Measurements from ENCODE around the gene INSYN1.
"Not testable (repeated sequence)": the region's sequence is repeated elsewhere in the genome, so short reads cannot be mapped to it uniquely, and the experiment has no call there.

INSYN1 gene

DNA sequence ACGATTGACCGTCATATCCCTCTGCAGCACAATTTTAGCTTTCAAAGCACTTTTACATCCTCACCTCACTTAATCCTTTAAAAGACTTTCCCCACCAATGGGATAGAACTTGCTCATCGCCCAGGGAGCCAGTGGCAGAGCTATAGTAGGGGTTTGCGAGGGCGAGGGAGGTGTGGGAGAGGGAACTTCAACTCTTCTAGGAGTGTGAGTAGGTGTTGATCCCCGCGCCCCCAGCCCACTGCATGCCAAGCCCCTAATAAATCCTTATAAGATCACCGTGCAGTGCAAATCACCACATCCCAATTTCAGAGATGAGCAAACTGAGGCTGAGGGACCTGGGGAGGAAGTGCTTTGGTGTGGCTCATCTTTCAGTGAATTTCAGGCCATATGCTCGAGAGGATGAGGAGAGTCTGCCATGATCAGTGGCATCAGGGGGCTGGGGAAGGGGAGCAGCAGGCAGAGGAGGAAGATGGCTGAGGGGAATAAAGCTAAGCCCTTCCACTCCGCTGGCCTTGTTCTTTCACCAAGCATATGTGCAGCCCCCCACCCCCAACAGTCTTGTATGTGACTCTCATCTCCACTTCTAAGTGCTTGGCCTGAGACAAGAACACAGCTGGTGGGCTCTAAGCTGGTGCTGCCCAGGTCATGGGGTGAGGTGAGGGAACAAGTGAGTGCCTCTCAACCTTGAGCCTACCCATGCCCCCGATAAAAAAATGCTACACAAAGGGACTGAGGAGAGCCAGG lies 5.1 kb downstream of the INSYN1 start:
- DNase-seq = no peak

DNA sequence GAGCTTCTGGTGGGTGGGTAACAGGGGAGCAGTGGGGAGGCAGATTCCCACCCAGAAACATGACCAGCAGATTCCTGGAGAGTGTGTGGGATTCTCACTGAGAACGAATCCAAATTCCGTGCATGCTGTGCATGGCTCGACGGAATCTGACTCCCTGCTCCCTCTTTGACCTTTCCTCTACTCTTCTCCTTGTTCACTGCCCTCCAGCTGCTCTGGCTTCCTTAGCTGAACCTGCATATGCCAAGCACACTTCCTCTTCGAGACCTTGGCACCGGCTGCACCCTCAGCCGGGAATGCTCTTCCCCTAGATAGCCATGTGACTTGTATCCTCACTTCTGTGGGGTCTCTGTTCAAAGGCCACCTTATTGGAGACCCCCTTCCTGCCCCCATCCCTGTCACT lies 6.3 kb downstream of the INSYN1 start:
- no peak for DNase-seq

- DNase-seq = no peak
Observed at GRCh38 chr15:73746261-73746660, 6.9 kb downstream of the INSYN1 start.

DNA sequence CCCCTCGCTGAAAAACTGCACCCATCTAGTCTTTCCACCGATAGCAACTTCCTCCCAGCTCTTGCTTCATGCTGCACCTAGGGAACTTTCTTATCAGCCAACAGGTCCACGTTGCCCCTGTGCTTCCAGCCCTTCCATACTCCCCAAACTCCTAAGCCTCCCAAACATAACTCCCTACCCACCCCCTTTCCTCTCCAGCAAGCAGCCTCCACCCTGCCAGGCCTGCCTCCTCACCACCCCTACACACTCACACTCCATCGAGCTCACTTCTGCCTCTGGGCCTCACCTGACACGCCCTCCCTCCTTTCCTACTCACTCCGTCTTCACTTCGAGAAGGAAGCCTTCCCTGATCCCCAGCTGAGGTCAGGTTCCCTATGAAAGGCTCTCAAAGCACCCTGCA lies 8.1 kb downstream of the INSYN1 start:
- DNase-seq = no peak

- DNase-seq = no peak
Observed at GRCh38 chr15:73744293-73744692, 8.9 kb downstream of the INSYN1 start.

DNA sequence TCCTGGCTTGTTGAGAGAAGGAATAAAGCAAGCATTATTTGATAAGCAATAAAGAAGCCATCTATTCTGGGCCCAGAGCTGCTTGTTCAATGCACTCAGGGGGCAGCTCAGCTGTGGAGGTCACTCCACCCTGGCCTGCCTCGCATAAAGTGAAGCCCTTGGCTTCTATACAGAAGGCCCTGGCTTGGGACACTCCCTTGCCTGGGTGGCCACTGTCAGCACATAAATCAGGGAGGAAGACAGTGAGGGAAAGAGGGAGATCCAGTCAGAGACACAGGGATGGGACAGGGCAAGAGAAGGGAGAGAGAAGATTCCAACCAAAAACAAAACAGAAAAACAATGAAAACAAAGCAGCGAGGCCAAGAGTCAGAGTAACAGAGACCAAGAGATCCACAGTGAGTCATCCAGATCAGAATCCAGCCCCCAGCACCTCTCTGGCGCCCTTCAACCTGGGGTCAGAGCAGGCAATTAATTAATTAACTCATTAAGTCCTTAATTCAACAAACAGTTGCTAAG lies 11.8 kb downstream of the INSYN1 start:
- DNase-seq = no peak

GRCh38 chr15:73740152-73741048 lies 12.8 kb downstream of the INSYN1 start:
- DNase-seq = no peak

GRCh38 chr15:73737535-73737934 lies 15.6 kb downstream of the INSYN1 start:
- DNase-seq = no peak

DNA sequence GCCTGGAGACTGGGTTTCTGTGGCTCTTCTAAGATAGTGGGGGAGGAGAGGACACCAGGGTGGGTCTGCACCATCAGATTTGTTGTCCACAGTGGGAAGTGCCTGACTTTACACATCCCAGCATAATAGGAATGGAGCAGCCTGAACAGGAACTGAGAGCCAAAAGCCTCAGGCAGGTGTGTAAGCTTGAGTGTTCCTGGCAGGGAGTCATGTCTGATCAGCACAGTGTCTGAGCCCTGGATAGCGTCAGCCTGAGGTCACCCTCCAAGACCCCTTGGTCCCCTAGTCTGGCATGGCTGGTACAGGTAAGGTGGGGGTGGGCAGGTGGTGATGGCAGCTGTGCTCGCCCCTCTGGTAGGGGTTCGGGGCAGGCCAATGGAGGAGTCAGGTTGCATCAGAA lies 20.2 kb downstream of the INSYN1 start:
- DNase-seq = no peak

GRCh38 chr15:73732051-73732450 lies 21.1 kb downstream of the INSYN1 start:
- not testable (repeated sequence) for DNase-seq

DNA sequence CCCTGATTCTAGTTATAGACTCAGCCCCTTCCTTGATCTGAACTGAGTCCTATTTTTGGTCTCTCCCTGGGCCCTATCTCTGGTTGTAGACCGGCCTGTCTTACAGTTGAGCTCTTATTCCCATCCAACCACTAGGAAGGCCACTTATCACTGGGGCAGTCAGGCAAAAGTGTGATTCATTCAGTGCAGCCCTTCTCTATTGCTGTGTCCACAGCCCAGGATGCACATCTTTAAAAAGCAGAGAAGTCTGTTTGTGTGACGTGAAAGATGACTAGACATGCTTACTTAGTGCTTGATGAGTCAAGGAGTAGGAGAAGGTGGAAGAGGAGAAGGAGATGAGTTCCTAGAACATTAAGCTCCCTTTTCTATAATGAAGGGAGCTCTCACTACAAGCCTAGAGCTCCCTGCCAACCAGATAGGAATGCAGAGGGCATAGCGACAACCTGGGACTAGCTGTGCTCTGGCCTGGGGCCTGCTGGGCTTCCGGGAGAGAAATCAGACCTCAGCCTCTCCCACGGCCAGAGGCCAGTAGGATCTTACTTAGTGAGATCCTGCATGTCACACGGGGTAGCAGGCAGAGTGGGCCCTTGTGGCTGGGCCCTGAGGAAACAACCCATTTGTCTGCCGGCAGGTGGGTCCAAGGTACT lies 25.7 kb downstream of the INSYN1 start:
- DNase-seq = no peak

GRCh38 chr15:73724212-73724611 lies 28.9 kb downstream of the INSYN1 start:
- DNase-seq = no peak

DNA sequence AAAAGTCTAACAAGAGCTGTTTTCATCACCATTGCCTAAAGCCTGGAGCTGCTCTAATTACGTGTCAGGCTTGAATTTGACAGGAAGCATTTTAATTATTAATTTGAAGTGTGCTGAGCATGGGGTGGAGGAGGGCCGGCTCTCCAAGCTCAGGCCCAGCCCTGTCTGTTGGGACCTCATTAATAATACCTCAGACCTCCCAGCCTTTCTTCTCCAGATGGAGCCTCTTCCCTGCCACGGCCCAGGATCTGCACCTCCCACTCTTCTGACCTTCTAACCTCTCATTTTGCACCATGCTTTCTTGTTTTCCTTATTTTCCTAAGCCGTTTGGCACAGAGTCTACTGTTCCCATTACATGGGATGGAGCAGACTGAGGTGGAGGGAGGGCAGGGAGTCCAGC lies 30.0 kb downstream of the INSYN1 start:
- no peak for DNase-seq

- no peak for DNase-seq
Observed at GRCh38 chr15:73722425-73722824, 30.7 kb downstream of the INSYN1 start.

DNA sequence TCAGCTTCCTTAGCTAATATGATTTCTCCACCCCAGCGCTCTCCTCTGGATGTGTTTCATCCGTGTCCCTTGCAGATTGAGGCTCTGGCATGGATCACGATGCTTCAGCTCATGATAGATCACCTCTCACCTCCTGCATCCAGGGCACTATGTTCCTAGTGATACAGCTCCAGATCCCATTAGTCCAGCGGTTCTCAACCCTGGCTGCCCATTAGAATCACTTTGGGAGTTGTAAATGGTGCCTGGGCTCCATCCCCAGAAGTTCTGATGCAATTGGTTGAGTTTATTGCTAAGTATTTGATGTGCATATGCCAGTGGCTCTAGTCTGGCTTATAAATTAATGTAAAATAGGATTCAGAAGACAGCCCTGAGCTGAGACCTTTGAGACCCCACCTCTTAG lies 34.5 kb downstream of the INSYN1 start:
- no peak for DNase-seq

GRCh38 chr15:73717802-73718201 lies 35.3 kb downstream of the INSYN1 start:
- no peak for DNase-seq

- no peak for DNase-seq
Observed at GRCh38 chr15:73717206-73717605, 35.9 kb downstream of the INSYN1 start.

- no peak for DNase-seq
Observed at GRCh38 chr15:73716417-73716816, 36.7 kb downstream of the INSYN1 start.

GRCh38 chr15:73715417-73715816 lies 37.7 kb downstream of the INSYN1 start:
- DNase-seq = no peak

- DNase-seq = no peak
Observed at GRCh38 chr15:73714695-73715301, 38.4 kb downstream of the INSYN1 start.

- no peak for DNase-seq
Observed at GRCh38 chr15:73712107-73712506, 41.0 kb downstream of the INSYN1 start.

- no peak for DNase-seq
Observed at GRCh38 chr15:73711526-73711925, 41.6 kb downstream of the INSYN1 start.

DNA sequence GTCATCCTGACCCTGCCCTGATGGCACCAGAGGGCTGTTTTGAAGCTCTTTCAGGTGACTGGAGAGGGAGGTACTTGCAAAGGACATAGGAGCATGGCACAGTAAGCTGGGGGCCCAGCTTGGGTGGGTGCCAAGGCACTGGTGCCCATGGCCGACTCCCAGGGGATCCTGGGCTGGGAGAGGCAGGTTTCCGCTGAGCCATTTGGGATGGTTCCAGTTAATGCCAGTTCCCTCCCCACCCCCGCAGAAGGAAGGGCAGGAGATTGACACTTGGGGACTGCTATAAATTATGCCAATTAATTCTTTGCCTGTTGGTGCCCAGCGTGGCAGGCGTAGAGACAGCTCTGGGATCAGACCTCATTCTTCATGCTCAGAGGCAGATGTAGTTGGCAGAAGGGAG lies 42.8 kb downstream of the INSYN1 start:
- no peak for DNase-seq
